ENCODE results near the gene FYN.

The FYN gene

GRCh38 chr6:111720931-111721496 is 152.2 kb downstream of the FYN start:
- DNase-seq: no peak

- no peak for DNase-seq
These were observed 154.3 kb downstream of the FYN start for GRCh38 chr6:111718990-111719389.

GRCh38 chr6:111718326-111718725 is 154.9 kb downstream of the FYN start:
- DNase-seq: no peak

- no peak for DNase-seq
These were observed 155.6 kb downstream of the FYN start for GRCh38 chr6:111717621-111718020.

- DNase-seq: no peak
These were observed 156.9 kb downstream of the FYN start for GRCh38 chr6:111716325-111716724.

GRCh38 chr6:111715321-111715720 is 157.9 kb downstream of the FYN start:
- DNase-seq: peak; percentile 65

GRCh38 chr6:111714416-111715270 is 158.6 kb downstream of the FYN start:
- no peak for DNase-seq

GRCh38 chr6:111713811-111714210 is 159.4 kb downstream of the FYN start:
- DNase-seq: no peak

GRCh38 chr6:111713236-111713635 is 160.0 kb downstream of the FYN start:
- DNase-seq: no peak

GRCh38 chr6:111711984-111712752 is 161.1 kb downstream of the FYN start:
- no peak for DNase-seq

GRCh38 chr6:111711476-111711875 is 161.8 kb downstream of the FYN start:
- DNase-seq: no peak

GRCh38 chr6:111710911-111711310 is 162.3 kb downstream of the FYN start:
- no peak for DNase-seq

- DNase-seq: no peak
These were observed 162.8 kb downstream of the FYN start for GRCh38 chr6:111710439-111710838.

- peak; percentile 78 for DNase-seq
These were observed 163.4 kb downstream of the FYN start for GRCh38 chr6:111709615-111710398.

- no peak for DNase-seq
These were observed 164.1 kb downstream of the FYN start for GRCh38 chr6:111709201-111709600.

- no peak for DNase-seq
These were observed 165.5 kb downstream of the FYN start for GRCh38 chr6:111707773-111708172.

GRCh38 chr6:111706841-111707391 is 166.3 kb downstream of the FYN start:
- DNase-seq: no peak

GRCh38 chr6:111703723-111704122 is 169.5 kb downstream of the FYN start:
- no peak for DNase-seq

- no peak for DNase-seq
These were observed 171.0 kb downstream of the FYN start for GRCh38 chr6:111702268-111702667.

- no peak for DNase-seq
These were observed 172.1 kb downstream of the FYN start for GRCh38 chr6:111701146-111701545.

- DNase-seq: no peak
These were observed 173.0 kb downstream of the FYN start for GRCh38 chr6:111700135-111700690.

GRCh38 chr6:111699123-111699522 is 174.1 kb downstream of the FYN start:
- no peak for DNase-seq

Measured in CD4-positive, alpha-beta T cell treated with Interleukin-10 for 1 hour (primary cell).